B cell (primary cell): ENCODE results near the gene CACNA2D3.

Experiments
- CTCF ChIP-seq: fragments of 200-600 bp; IDR thresholded peaks from one replicate; pipeline ENCODE4 v1.8.0; 2022; ENCODE audit warnings: antibody characterized with exemption, mild to moderate bottlenecking
- EZH2 ChIP-seq: IDR thresholded peaks from 2 replicates; pipeline ENCODE4 v1.6.1; 2012; ENCODE audit warnings: borderline replicate concordance, low read depth, mild to moderate bottlenecking, moderate library complexity, low read length; ENCODE audit not compliant: insufficient read depth, poor library complexity, severe bottlenecking

- TF ChIP-seq CTCF (no peak), EZH2 (no peak)
Measured at GRCh38 chr3:54311211-54311747, 188.9 kb downstream of the CACNA2D3 start.
